ENCODE measurements around the gene PDCD2. TPM values are rescaled to one million over a fixed set of nuclear protein-coding genes. Genes with fewer than 3 reads are reported as not detected.
"Not testable (repeated sequence)": the region's sequence is repeated elsewhere in the genome, so short reads cannot be mapped to it uniquely, and the experiment has no call there.

The PDCD2 gene
- total RNA-seq (64.5 and 71.0 TPM in 2 replicates), polyA plus RNA-seq (42.1 and 50.0 TPM in 2 replicates), polyA minus RNA-seq (48.7 and 61.0 TPM in 2 replicates)
- total RNA-seq (2013) = 95.0 TPM

GRCh38 chr6:170584181-170584953 lies at the start of gene PDCD2:
PDCD2 (minus strand) TSS chr6:170584637; CDS start chr6:170584581, 56 bp downstream.
- H3K4me1 ChIP-seq (ENCODE audit: control insufficient read depth in 2 of 2, insufficient read depth in 2 of 2, low read length in 2 of 2) = peaks cover 14 to 16% of the 10 kb centered on the region in 2 donors
- Mint-ChIP-seq H3K27me3 (no peaks in the 10 kb centered on the region), H3K27ac (peak within 1 kb of the TSS; percentile 96), H3K9me3 (ENCODE audit: insufficient read depth) (no peaks in the 10 kb centered on the region), H3K4me1 (peaks cover 25% of the 10 kb centered on the region), H3K4me3 (peak within 1 kb of the TSS; percentile 98)
- intact Hi-C loops (cut with micrococcal nuclease) = loop anchor here (1.0 kb wide), 3 partner anchors 30 to 882 kb away; partner anchors contain the start of genes C6orf120, DYNLT2, ERMARD and TBP
- ChIA-PET POLR2A (interaction anchor here (1.0 to 2.0 kb wide), 2 partner anchors 13 to 31 kb away, joined by 3 to 19 read pairs; partner anchors contain the start of genes PSMB1 and TBP), CTCF (interaction anchor here (1.0 to 1.6 kb wide), 2 partner anchors 25 to 30 kb away, joined by 5 read pairs; partner anchors contain the start of gene TBP)
- DNase-seq = peak; percentile 93
- WGBS (ENCODE audit: insufficient coverage) = under 1% methylated on average over 76 of the region's 81 CpGs
- H3K9ac ChIP-seq (ENCODE audit: low read length) = peak within 1 kb of the TSS; percentile 85
- TF ChIP-seq CTCF (IDR thresholded peaks at IDR 0.05) = no peak
- H4K20me1 ChIP-seq (ENCODE audit: control insufficient read depth, insufficient read depth, low read length, poor library complexity, severe bottlenecking) = no peaks in the 10 kb centered on the region
- H2AFZ ChIP-seq (ENCODE audit: insufficient read depth, low read depth, low read length, poor library complexity, severe bottlenecking) = peak within 1 kb of the TSS; percentile 97
- peak within 1 kb of the TSS; percentile 76 to 85 (median 82) for H3K4me3 ChIP-seq (ENCODE audit: control extremely low read depth in 1 of 5, extremely low read depth in 1 of 5, insufficient read depth in 1 of 5, low read depth in 2 of 5, low read length in 4 of 5)
- peak; percentile 93 for ATAC-seq (ENCODE audit: low read depth)
- peaks cover 0 to 7% (median 0%) of the 10 kb centered on the region in 4 experiments for H3K27me3 ChIP-seq (replicated peaks in 1 of 4; ENCODE audit: control extremely low read depth in 1 of 4, control insufficient read depth in 3 of 4, insufficient read depth in 4 of 4, low read length in 3 of 4)
- peak within 1 kb of the TSS; percentile 82 to 86 for H3K27ac ChIP-seq (ENCODE audit: low read length in 2 of 2)
- H3K4me2 ChIP-seq (replicated peaks; ENCODE audit: low read depth, low read length, poor library complexity, severe bottlenecking) = peak within 1 kb of the TSS; percentile 88
- no peaks in the 10 kb centered on the region for H3K9me3 ChIP-seq (ENCODE audit: control extremely low read depth in 1 of 3, control insufficient read depth in 2 of 3, insufficient read depth in 1 of 3, low read length in 2 of 3)
- H3K36me3 ChIP-seq (replicated peaks in 1 of 2; ENCODE audit: control extremely low read depth in 1 of 2, control insufficient read depth in 1 of 2, extremely low read depth in 1 of 2, insufficient read depth in 2 of 2, low read length in 1 of 2) = peaks cover 12 to 26% of the 10 kb centered on the region in 2 experiments
- peaks cover 8% of the 10 kb centered on the region for H3K79me2 ChIP-seq (ENCODE audit: control insufficient read depth, insufficient read depth, low read length)

- H3K4me1 Mint-ChIP-seq; H3K9ac ChIP-seq (ENCODE audit: low read length); H3K27me3 Mint-ChIP-seq; H2AFZ ChIP-seq (ENCODE audit: insufficient read depth, low read depth, low read length, poor library complexity, severe bottlenecking); H3K4me3 Mint-ChIP-seq; H3K36me3 ChIP-seq (replicated peaks in 1 of 2; ENCODE audit: control extremely low read depth in 1 of 2, control insufficient read depth in 1 of 2, extremely low read depth in 1 of 2, insufficient read depth in 2 of 2, low read length in 1 of 2); H3K9me3 ChIP-seq (ENCODE audit: control extremely low read depth in 1 of 3, control insufficient read depth in 2 of 3, insufficient read depth in 1 of 3, low read length in 2 of 3); H3K27ac Mint-ChIP-seq; intact Hi-C loops (cut with micrococcal nuclease); H3K9me3 Mint-ChIP-seq (ENCODE audit: insufficient read depth); H3K27me3 ChIP-seq (replicated peaks in 1 of 4; ENCODE audit: control extremely low read depth in 1 of 4, control insufficient read depth in 3 of 4, insufficient read depth in 4 of 4, low read length in 3 of 4); DNase-seq; CTCF ChIA-PET; POLR2A ChIA-PET; H3K79me2 ChIP-seq (ENCODE audit: control insufficient read depth, insufficient read depth, low read length); H4K20me1 ChIP-seq (ENCODE audit: control insufficient read depth, insufficient read depth, low read length, poor library complexity, severe bottlenecking); ATAC-seq (ENCODE audit: low read depth); H3K4me1 ChIP-seq (ENCODE audit: control insufficient read depth in 2 of 2, insufficient read depth in 2 of 2, low read length in 2 of 2); H3K4me2 ChIP-seq (replicated peaks; ENCODE audit: low read depth, low read length, poor library complexity, severe bottlenecking); H3K27ac ChIP-seq (ENCODE audit: low read length in 2 of 2); H3K4me3 ChIP-seq (ENCODE audit: control extremely low read depth in 1 of 5, extremely low read depth in 1 of 5, insufficient read depth in 1 of 5, low read depth in 2 of 5, low read length in 4 of 5): not testable (repeated sequence)
- WGBS (ENCODE audit: insufficient coverage) = no CpG with 5 or more reads among the region's 1 CpG
Observed at GRCh38 chr6:170616020-170616554, 31.6 kb upstream of the PDCD2 start.

GRCh38 chr6:170612256-170612804 lies 27.9 kb upstream of the PDCD2 start:
- H3K79me2 ChIP-seq (ENCODE audit: control insufficient read depth, insufficient read depth, low read length); H3K4me1 Mint-ChIP-seq; intact Hi-C loops (cut with micrococcal nuclease); H3K27me3 ChIP-seq (replicated peaks in 1 of 4; ENCODE audit: control extremely low read depth in 1 of 4, control insufficient read depth in 3 of 4, insufficient read depth in 4 of 4, low read length in 3 of 4); H3K27ac ChIP-seq (ENCODE audit: low read length in 2 of 2); DNase-seq; H3K4me3 ChIP-seq (ENCODE audit: control extremely low read depth in 1 of 5, extremely low read depth in 1 of 5, insufficient read depth in 1 of 5, low read depth in 2 of 5, low read length in 4 of 5); H3K9ac ChIP-seq (ENCODE audit: low read length); H3K9me3 Mint-ChIP-seq (ENCODE audit: insufficient read depth); H3K4me1 ChIP-seq (ENCODE audit: control insufficient read depth in 2 of 2, insufficient read depth in 2 of 2, low read length in 2 of 2); H3K9me3 ChIP-seq (ENCODE audit: control extremely low read depth in 1 of 3, control insufficient read depth in 2 of 3, insufficient read depth in 1 of 3, low read length in 2 of 3); H3K36me3 ChIP-seq (replicated peaks in 1 of 2; ENCODE audit: control extremely low read depth in 1 of 2, control insufficient read depth in 1 of 2, extremely low read depth in 1 of 2, insufficient read depth in 2 of 2, low read length in 1 of 2); H4K20me1 ChIP-seq (ENCODE audit: control insufficient read depth, insufficient read depth, low read length, poor library complexity, severe bottlenecking); POLR2A ChIA-PET; H3K4me2 ChIP-seq (replicated peaks; ENCODE audit: low read depth, low read length, poor library complexity, severe bottlenecking); H3K27ac Mint-ChIP-seq; CTCF ChIA-PET; H2AFZ ChIP-seq (ENCODE audit: insufficient read depth, low read depth, low read length, poor library complexity, severe bottlenecking): not testable (repeated sequence)
- peaks cover 29% of the 10 kb centered on the region for H3K27me3 Mint-ChIP-seq
- no CpG with 5 or more reads among the region's 55 CpGs for WGBS (ENCODE audit: insufficient coverage)
- peak overlapping the region; percentile 52 for H3K4me3 Mint-ChIP-seq
- peak; percentile 91 for ATAC-seq (ENCODE audit: low read depth)
